Testis (tissue), 3 donors: ENCODE measurements around the gene CPSF6. TPM values are rescaled to one million over a fixed set of nuclear protein-coding genes. Genes with fewer than 3 reads are reported as not detected.
"Not testable (repeated sequence)": the region's sequence is repeated elsewhere in the genome, so short reads cannot be mapped to it uniquely, and the experiment has no call there.

Source experiments
- DNase-seq: peaks from one replicate; pipeline ENCODE4 v3.0.0-alpha.2; 2019
- H3K27ac ChIP-seq, 2 donors: fragments of 200-600 bp; sonication (generic); one replicate each; pipeline ENCODE4 v1.5.1; 2019
- H3K27me3 ChIP-seq: fragments of 200-600 bp; sonication (generic); one replicate; pipeline ENCODE4 v1.5.1; 2019
- H3K36me3 ChIP-seq: fragments of 200-600 bp; sonication (generic); one replicate; pipeline ENCODE4 v1.5.1; 2017; ENCODE audit warnings: low read depth; ENCODE audit errors: missing control alignments
- H3K4me1 ChIP-seq: fragments of 200-600 bp; sonication (generic); one replicate; pipeline ENCODE4 v1.5.1; 2019
- H3K4me3 ChIP-seq, 2 donors: fragments of 200-600 bp; sonication (generic); one replicate each; pipeline ENCODE4 v1.5.1; 2017 to 2019
- H3K9me3 ChIP-seq: fragments of 200-600 bp; sonication (generic); one replicate; pipeline ENCODE4 v1.5.1; 2017
- POLR2A ChIP-seq: fragments of 450-650 bp; IDR thresholded peaks from one replicate; pipeline ENCODE4 v1.6.1; 2017; ENCODE audit warnings: antibody characterized with exemption, mild to moderate bottlenecking, moderate library complexity
- WGBS, 2 donors: methylation state at CpG; one replicate each; pipeline ENCODE4 v1.1.5; 2018; 5-methylcytosine and 5-hydroxymethylcytosine counted together
- intact Hi-C: fragments of 100-400 bp; cut with DNase I; formaldehyde crosslinking; loops from one replicate; pipeline ENCODE4 v1.15.1; 2023; ENCODE audit warnings: low total_unique reads
- polyA plus RNA-seq: library from polyadenylated mRNA; stranded (reverse); fragments of 350-450 nt; fragmentation: Illumina TruSeq; extraction: RNeasy Lipid Tissue Mini Kit (QIAGEN cat#74804); gene quantifications from one replicate; pipeline ENCODE4 v1.2.3, GENCODE V29; 2014; ENCODE audit warnings: low read depth, low replicate concordance; ENCODE audit not compliant: insufficient read depth
- total RNA-seq, 2 donors: library from RNA; depleted of rRNA; stranded (reverse); fragments of >200 nt; gene quantifications; one replicate each; pipeline ENCODE4 v1.2.3, GENCODE V29; 2016
- TF ChIP-seq, protein P1 (sequence below), 3 experiments: fragments of 450-650 bp in 2 of 3; fragments of 200-600 bp in 1 of 3; sonication (generic) in 1 of 3; IDR thresholded peaks; one replicate each; pipeline ENCODE4 v1.5.1; 2016 to 2019; ENCODE audit warnings: antibody characterized with exemption in 3 of 3, mild to moderate bottlenecking in 2 of 3, moderate library complexity in 1 of 3

Gene CPSF6
- total and polyA plus RNA-seq, 3 donors from 2014 or later = 41.2 to 72.2 (median 60.9) TPM

DNA sequence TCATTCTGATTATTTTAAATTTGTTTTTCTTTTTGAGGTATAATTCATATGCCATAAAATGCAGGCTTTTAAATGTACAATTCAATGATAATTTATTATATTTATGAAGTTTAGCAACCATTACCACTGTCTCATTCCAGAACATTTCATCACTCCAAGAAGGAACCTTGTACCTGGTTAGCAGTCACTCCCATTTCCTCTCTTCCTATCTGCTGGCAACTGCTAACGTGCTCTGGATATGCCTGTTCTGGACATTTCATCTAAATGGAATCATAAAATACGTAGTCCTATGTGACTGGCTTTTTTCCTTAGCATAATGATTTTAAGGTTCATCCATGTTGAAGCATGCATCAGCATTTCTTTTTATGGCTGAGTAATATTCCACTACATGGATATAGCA lies 15.5 kb downstream of the CPSF6 start:
- Histone ChIP-seq H3K36me3 (no peaks in the 10 kb centered on the region), H3K9me3 (no peaks in the 10 kb centered on the region), H3K27me3 (no peaks in the 10 kb centered on the region), H3K4me3 (no peak overlapping the region), H3K4me1 (no peaks in the 10 kb centered on the region), H3K27ac (no peak overlapping the region)
- no peak for TF ChIP-seq POLR2A
- TF ChIP-seq, protein P1, sequence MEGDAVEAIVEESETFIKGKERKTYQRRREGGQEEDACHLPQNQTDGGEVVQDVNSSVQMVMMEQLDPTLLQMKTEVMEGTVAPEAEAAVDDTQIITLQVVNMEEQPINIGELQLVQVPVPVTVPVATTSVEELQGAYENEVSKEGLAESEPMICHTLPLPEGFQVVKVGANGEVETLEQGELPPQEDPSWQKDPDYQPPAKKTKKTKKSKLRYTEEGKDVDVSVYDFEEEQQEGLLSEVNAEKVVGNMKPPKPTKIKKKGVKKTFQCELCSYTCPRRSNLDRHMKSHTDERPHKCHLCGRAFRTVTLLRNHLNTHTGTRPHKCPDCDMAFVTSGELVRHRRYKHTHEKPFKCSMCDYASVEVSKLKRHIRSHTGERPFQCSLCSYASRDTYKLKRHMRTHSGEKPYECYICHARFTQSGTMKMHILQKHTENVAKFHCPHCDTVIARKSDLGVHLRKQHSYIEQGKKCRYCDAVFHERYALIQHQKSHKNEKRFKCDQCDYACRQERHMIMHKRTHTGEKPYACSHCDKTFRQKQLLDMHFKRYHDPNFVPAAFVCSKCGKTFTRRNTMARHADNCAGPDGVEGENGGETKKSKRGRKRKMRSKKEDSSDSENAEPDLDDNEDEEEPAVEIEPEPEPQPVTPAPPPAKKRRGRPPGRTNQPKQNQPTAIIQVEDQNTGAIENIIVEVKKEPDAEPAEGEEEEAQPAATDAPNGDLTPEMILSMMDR (IDR thresholded peaks at IDR 0.05) = no peak
- 83 to 87% methylated on average over 2 of the region's 2 CpGs for WGBS, 2 donors
- intact Hi-C loops = no loop called here
- DNase-seq = no peak

GRCh38 chr12:69258655-69259054 lies 19.3 kb downstream of the CPSF6 start:
- H3K4me1 ChIP-seq = no peaks in the 10 kb centered on the region
- TF ChIP-seq, protein P1 (IDR thresholded peaks at IDR 0.05) = no peak
- TF ChIP-seq POLR2A = no peak
- H3K9me3 ChIP-seq = no peaks in the 10 kb centered on the region
- intact Hi-C loops = no loop called here
- no peaks in the 10 kb centered on the region for H3K36me3 ChIP-seq
- DNase-seq = no peak
- WGBS, 2 donors = 93 to 94% methylated on average over 10 of the region's 10 CpGs
- H3K27ac ChIP-seq = no peak overlapping the region
- no peak overlapping the region for H3K4me3 ChIP-seq
- no peaks in the 10 kb centered on the region for H3K27me3 ChIP-seq

- TF ChIP-seq, protein P1 (IDR thresholded peaks at IDR 0.05) = no peak
- TF ChIP-seq POLR2A = no peak
- no peaks in the 10 kb centered on the region for H3K27me3 ChIP-seq
- H3K4me3 ChIP-seq = no peak overlapping the region
- intact Hi-C loops = no loop called here
- no peaks in the 10 kb centered on the region for H3K36me3 ChIP-seq
- H3K4me1 ChIP-seq = no peaks in the 10 kb centered on the region
- WGBS, 2 donors = 93 to 95% methylated on average over 20 of the region's 20 CpGs
- H3K27ac ChIP-seq = no peak overlapping the region
- no peaks in the 10 kb centered on the region for H3K9me3 ChIP-seq
- DNase-seq = no peak
Measured at GRCh38 chr12:69262264-69262974, 23.1 kb downstream of the CPSF6 start.

- TF ChIP-seq, protein P1 (IDR thresholded peaks at IDR 0.05) = no peak
- TF ChIP-seq POLR2A = no peak
- WGBS, 2 donors = 68 to 73% methylated on average over 3 of the region's 3 CpGs
- Histone ChIP-seq H3K36me3 (no peaks in the 10 kb centered on the region), H3K4me1 (no peaks in the 10 kb centered on the region), H3K4me3 (no peak overlapping the region), H3K27me3 (no peaks in the 10 kb centered on the region), H3K9me3 (no peaks in the 10 kb centered on the region), H3K27ac (no peak overlapping the region)
- DNase-seq = no peak
- intact Hi-C loops = no loop called here
Measured at GRCh38 chr12:69265205-69265604, 25.8 kb downstream of the CPSF6 start.

GRCh38 chr12:69265633-69266032 lies 26.3 kb downstream of the CPSF6 start:
- H3K4me1 ChIP-seq, H3K27ac ChIP-seq, H3K4me3 ChIP-seq, intact Hi-C loops, H3K9me3 ChIP-seq, H3K27me3 ChIP-seq, H3K36me3 ChIP-seq, DNase-seq: not testable (repeated sequence)
- WGBS, 2 donors = 88 to 94% methylated on average over 8 of the region's 8 CpGs
